Smooth muscle cell (in vitro differentiated cells): ENCODE data around the gene SCN1B. TPM values are rescaled to one million over a fixed set of nuclear protein-coding genes. Genes with fewer than 3 reads are reported as not detected.

ENCODE experiments used
- DNase-seq: peaks from one replicate; lab custom pipeline; 2025; ENCODE audit not compliant: unreplicated experiment; lab: John Stamatoyannopoulos, UW
- H2AFZ ChIP-seq: fragments of 200-600 bp; sonication (generic); 2 replicates; pipeline ENCODE4 v1.6.0; 2016; ENCODE audit warnings: antibody characterized with exemption, low read depth, mild to moderate bottlenecking
- H3F3A ChIP-seq: fragments of 200-600 bp; sonication (generic); 2 replicates; pipeline ENCODE4 v1.6.0; 2017; ENCODE audit warnings: antibody characterized with exemption, low read depth
- H3K27ac ChIP-seq: fragments of 200-600 bp; sonication (generic); 2 replicates; pipeline ENCODE4 v1.5.1; 2016; ENCODE audit warnings: low read depth, mild to moderate bottlenecking
- H3K27me3 ChIP-seq: fragments of 200-600 bp; sonication (generic); 2 replicates; pipeline ENCODE4 v1.6.1; 2016; ENCODE audit warnings: low read depth, mild to moderate bottlenecking
- H3K36me3 ChIP-seq: fragments of 200-600 bp; sonication (generic); 2 replicates; pipeline ENCODE4 v1.5.1; 2016; ENCODE audit warnings: low read depth
- H3K4me1 ChIP-seq: fragments of 200-600 bp; sonication (generic); 2 replicates; pipeline ENCODE4 v1.5.1; 2016; ENCODE audit warnings: low read depth
- H3K4me2 ChIP-seq: fragments of 200-600 bp; sonication (generic); 2 replicates; pipeline ENCODE4 v1.6.0; 2016; ENCODE audit warnings: mild to moderate bottlenecking
- H3K4me3 ChIP-seq: fragments of 200-600 bp; sonication (generic); 2 replicates; pipeline ENCODE4 v1.5.1; 2016; ENCODE audit warnings: mild to moderate bottlenecking
- H3K79me2 ChIP-seq: fragments of 200-600 bp; sonication (generic); 2 replicates; pipeline ENCODE4 v1.6.0; 2016; ENCODE audit warnings: low read depth, mild to moderate bottlenecking
- H3K9ac ChIP-seq: fragments of 200-600 bp; sonication (generic); 2 replicates; pipeline ENCODE4 v1.6.0; 2016; ENCODE audit warnings: low read depth
- H3K9me3 ChIP-seq: fragments of 200-600 bp; sonication (generic); replicated peaks from 2 replicates; pipeline ENCODE4 v1.5.1; 2016; ENCODE audit warnings: low read depth
- H4K20me1 ChIP-seq: fragments of 200-600 bp; sonication (generic); 2 replicates; pipeline ENCODE4 v1.6.0; 2016; ENCODE audit warnings: low read depth
- CTCF ChIP-seq: fragments of 200-600 bp; sonication (generic); IDR thresholded peaks from 2 replicates; pipeline ENCODE4 v1.5.1; 2017; ENCODE audit warnings: borderline replicate concordance, mild to moderate bottlenecking, antibody characterized with exemption; ENCODE audit not compliant: insufficient read depth, poor library complexity, severe bottlenecking
- WGBS: methylation state at CpG from one replicate; pipeline ENCODE4 v1.1.7; 2016; ENCODE audit warnings: low lambda C conversion rate; 5-methylcytosine and 5-hydroxymethylcytosine counted together
- polyA plus RNA-seq: library from polyadenylated mRNA; unstranded; fragments of >200 nt; fragmentation: Nextera tagmentation; extraction: Ambion mirVana; gene quantifications from 2 replicates; pipeline ENCODE4 v1.2.1, GENCODE V29; 2016
- total RNA-seq: library from RNA; depleted of rRNA; stranded (reverse); fragments of >200 nt; gene quantifications from 2 replicates; pipeline ENCODE4 v1.2.3, GENCODE V29; 2014

Gene SCN1B
- total and polyA plus RNA-seq, 2 experiments from 2014 or later: 0.99 to 2.2 TPM

GRCh38 chr19:35075202-35076025, 45.1 kb downstream of the SCN1B start:
- DNase-seq: no peak
- Histone ChIP-seq H3K4me3 (no peak overlapping the region), H3K4me1 (no peaks in the 10 kb centered on the region), H2AFZ (no peak overlapping the region), H3K27me3 (no peaks in the 10 kb centered on the region), H3K79me2 (no peaks in the 10 kb centered on the region), H3K9me3 (no peaks in the 10 kb centered on the region), H3K4me2 (no peak overlapping the region), H4K20me1 (no peaks in the 10 kb centered on the region), H3F3A (no peaks in the 10 kb centered on the region), H3K9ac (no peak overlapping the region), H3K36me3 (no peaks in the 10 kb centered on the region), H3K27ac (no peak overlapping the region)
- TF ChIP-seq CTCF: no peak
- 90% methylated on average over 18 of the region's 21 CpGs for WGBS

- Histone ChIP-seq H3K27me3 (no peaks in the 10 kb centered on the region), H3K9me3 (no peaks in the 10 kb centered on the region), H3K79me2 (no peaks in the 10 kb centered on the region), H3K4me3 (no peak overlapping the region), H3K9ac (no peak overlapping the region), H3K4me2 (no peak overlapping the region), H2AFZ (no peak overlapping the region), H3F3A (no peaks in the 10 kb centered on the region), H3K27ac (no peak overlapping the region), H4K20me1 (no peaks in the 10 kb centered on the region), H3K36me3 (no peaks in the 10 kb centered on the region), H3K4me1 (no peaks in the 10 kb centered on the region)
- no peak for TF ChIP-seq CTCF
- 94% methylated on average over 6 of the region's 6 CpGs for WGBS
- DNase-seq: no peak
Measured at GRCh38 chr19:35076026-35076370, 45.7 kb downstream of the SCN1B start.

GRCh38 chr19:35076657-35077056, 46.4 kb downstream of the SCN1B start:
- Histone ChIP-seq H3K4me3 (no peak overlapping the region), H3K4me1 (no peaks in the 10 kb centered on the region), H3K36me3 (no peaks in the 10 kb centered on the region), H3K9me3 (no peaks in the 10 kb centered on the region), H3K27ac (no peak overlapping the region), H4K20me1 (no peaks in the 10 kb centered on the region), H3F3A (no peaks in the 10 kb centered on the region), H2AFZ (no peak overlapping the region), H3K27me3 (no peaks in the 10 kb centered on the region), H3K4me2 (no peak overlapping the region), H3K9ac (no peak overlapping the region), H3K79me2 (no peaks in the 10 kb centered on the region)
- DNase-seq: no peak
- TF ChIP-seq CTCF: no peak
- WGBS: 90% methylated on average over 8 of the region's 8 CpGs
